Heart left ventricle (tissue), 13 donors: ENCODE measurements around the gene FAM149B1.

Experiments used
- CTCF ChIP-seq, 12 donors: fragments of 200-600 bp; sonication (generic) in 4 of 12; IDR thresholded peaks; one replicate each; pipeline versions ENCODE4 v1.5.0 to v1.8.0; 2018 to 2022; ENCODE audit warnings: antibody characterized with exemption in 12 of 12, mild to moderate bottlenecking in 5 of 12
- POLR2A ChIP-seq, 2 donors: fragments of 450-650 bp; IDR thresholded peaks; one replicate each; pipeline ENCODE4 v1.6.1; 2017; ENCODE audit warnings: antibody characterized with exemption in 2 of 2, mild to moderate bottlenecking in 2 of 2, moderate library complexity in 2 of 2
- donor health status: ischemic (EF 13 %, LVEDD 7.1; RV severe dilation, severe dysfunction).
- donor health status: DM: no; HTN: yes; CAD: no.
- donor health status: DM: no; HTN: no; CAD: no.
- donor health status: ischemic (EF 25% LVEDD 6.9; RV normal size, moderate dysfunction).
- donor health status: ischemic (EF 25% LVEDD 5.7; RV mildly dilated, moderate dysfunction).
- donor health status: ischemic (EF 35%, LVEDD 5.7; RV mildly dilated, moderate dysfunction).
- donor health status: nonischemic (EF 11% LVEDD 7.7; RV severe dilation, severe dysfunction).
- donor health status: DM: yes; HTN: yes; CAD: no.
- donor health status: PGD.
- donor health status: ischemic (EF 29% LVEDD 5.4; RV normal size, mild dysfunction).
- donor health status: nonischemic (EF 23%, LVEDD 6.1; RV moderate dilation, normal function).

DNA sequence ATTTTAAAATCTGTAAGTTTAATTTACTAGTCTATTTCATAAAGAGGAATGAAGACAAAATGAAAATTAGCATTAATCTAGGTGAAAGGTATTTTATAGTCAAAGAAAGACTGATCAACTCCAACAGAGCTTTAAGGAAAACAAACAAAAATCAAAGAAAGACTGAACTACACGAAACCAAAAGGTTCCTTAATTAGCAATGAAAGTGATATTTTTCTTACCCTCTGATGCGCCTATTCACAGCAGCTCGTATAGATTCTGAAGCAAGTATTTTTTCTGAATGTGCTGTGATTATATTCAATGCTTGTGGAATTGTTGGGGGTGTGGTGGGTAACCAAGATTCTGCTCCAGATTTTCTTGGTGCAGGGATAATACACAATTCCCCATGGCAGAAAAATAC is 11.9 kb upstream of the FAM149B1 start:
- TF ChIP-seq CTCF (IDR thresholded peaks at IDR 0.05) (no peak), POLR2A (IDR thresholded peaks at IDR 0.05) (no peak)
